Liver (tissue), 9 donors: ENCODE data around the gene PPM1E. TPM values are rescaled to one million over a fixed set of nuclear protein-coding genes. Genes with fewer than 3 reads are reported as not detected.

Experiments
- DNase-seq: peaks from one replicate; pipeline ENCODE4 v3.0.0-alpha.2; 2017; ENCODE audit warnings: low spot score
- H3K27ac ChIP-seq, 2 donors: one replicate each; pipeline ENCODE4 v1.7.0; 2013; ENCODE audit warnings: inconsistent platforms in 2 of 2, low read length in 2 of 2, control low read depth in 1 of 2, low read depth in 1 of 2, mild to moderate bottlenecking in 1 of 2
- H3K27me3 ChIP-seq, 4 donors: one replicate each; pipeline versions ENCODE4 v1.6.1 to v1.7.0; 2013; ENCODE audit warnings: low read length in 3 of 4, inconsistent platforms in 1 of 4, mild to moderate bottlenecking in 1 of 4, moderate library complexity in 1 of 4; ENCODE audit not compliant: control insufficient read depth in 4 of 4, insufficient read depth in 4 of 4
- H3K36me3 ChIP-seq, 4 donors: one replicate each; pipeline versions ENCODE4 v1.6.1 to v1.7.0; 2013; ENCODE audit warnings: low read length in 3 of 4, mild to moderate bottlenecking in 3 of 4, low read depth in 1 of 4, moderate library complexity in 1 of 4; ENCODE audit not compliant: control insufficient read depth in 4 of 4, insufficient read depth in 3 of 4
- H3K4me1 ChIP-seq, 4 donors: one replicate each; pipeline versions ENCODE4 v1.6.1 to v1.7.0; 2013; ENCODE audit warnings: low read length in 3 of 4, mild to moderate bottlenecking in 3 of 4, moderate library complexity in 1 of 4; ENCODE audit not compliant: control insufficient read depth in 4 of 4, insufficient read depth in 4 of 4
- H3K4me3 ChIP-seq, 3 donors: one replicate each; pipeline versions ENCODE4 v1.6.1 to v1.7.0; 2013; ENCODE audit warnings: low read length in 3 of 3, control low read depth in 1 of 3, low read depth in 1 of 3, mild to moderate bottlenecking in 1 of 3
- H3K9ac ChIP-seq, 2 donors: one replicate each; pipeline ENCODE4 v1.7.0; 2013; ENCODE audit warnings: low read length in 2 of 2, mild to moderate bottlenecking in 2 of 2, moderate library complexity in 2 of 2, control low read depth in 1 of 2, low read depth in 1 of 2
- H3K9me3 ChIP-seq, 4 donors: one replicate each; pipeline versions ENCODE4 v1.6.1 to v1.7.0; 2013; ENCODE audit warnings: low read length in 3 of 4; ENCODE audit not compliant: control insufficient read depth in 4 of 4
- ATF3 ChIP-seq: IDR thresholded peaks from 2 replicates; pipeline ENCODE4 v1.6.1; 2016; ENCODE audit warnings: antibody characterized with exemption
- CTCF ChIP-seq: fragments of 150-350 bp; IDR thresholded peaks from 2 replicates; pipeline ENCODE4 v1.5.1; 2017; ENCODE audit warnings: improper control_type of control experiment, low read depth, low read length; ENCODE audit not compliant: missing input control
- EGR1 ChIP-seq, 2 donors: IDR thresholded peaks; 2 replicates each; pipeline ENCODE4 v1.6.1; 2016 to 2018; ENCODE audit warnings: antibody characterized with exemption in 2 of 2, low read depth in 2 of 2
- FOXA1 ChIP-seq: IDR thresholded peaks from 2 replicates; pipeline ENCODE4 v1.6.1; 2016; ENCODE audit warnings: antibody characterized with exemption
- FOXA2 ChIP-seq: IDR thresholded peaks from 2 replicates; pipeline ENCODE4 v1.6.1; 2016; ENCODE audit warnings: antibody characterized with exemption
- GABPA ChIP-seq, 2 donors: IDR thresholded peaks in 1 of 2; conservative IDR thresholded peaks in 1 of 2; 2 replicates each; pipeline ENCODE4 v1.6.1; 2016; ENCODE audit warnings: antibody characterized with exemption in 2 of 2, mild to moderate bottlenecking in 1 of 2, moderate library complexity in 1 of 2
- HNF4A ChIP-seq, 2 donors: conservative IDR thresholded peaks; 2 replicates each; pipeline ENCODE4 v1.6.1; 2016; ENCODE audit warnings: antibody characterized with exemption in 2 of 2, mild to moderate bottlenecking in 2 of 2
- HNF4G ChIP-seq: IDR thresholded peaks from 2 replicates; pipeline ENCODE4 v1.6.1; 2016; ENCODE audit warnings: antibody characterized with exemption
- JUND ChIP-seq, 2 donors: IDR thresholded peaks; 2 replicates each; pipeline ENCODE4 v1.6.1; 2016; ENCODE audit warnings: antibody characterized with exemption in 2 of 2
- MAX ChIP-seq: IDR thresholded peaks from 2 replicates; pipeline ENCODE4 v1.6.1; 2016; ENCODE audit warnings: antibody characterized with exemption
- NR2F2 ChIP-seq: IDR thresholded peaks from 2 replicates; pipeline ENCODE4 v1.6.1; 2016; ENCODE audit warnings: antibody characterized with exemption
- RAD21 ChIP-seq, 2 donors: IDR thresholded peaks; 2 replicates each; pipeline ENCODE4 v1.6.1; 2016; ENCODE audit warnings: antibody characterized with exemption in 2 of 2, mild to moderate bottlenecking in 2 of 2
- REST ChIP-seq: IDR thresholded peaks from 2 replicates; pipeline ENCODE4 v1.6.1; 2016; ENCODE audit warnings: antibody characterized with exemption, mild to moderate bottlenecking
- RXRA ChIP-seq, 2 donors: IDR thresholded peaks; 2 replicates each; pipeline ENCODE4 v1.6.1; 2017 to 2018; ENCODE audit warnings: antibody characterized with exemption in 2 of 2, mild to moderate bottlenecking in 1 of 2
- SP1 ChIP-seq: IDR thresholded peaks from 2 replicates; pipeline ENCODE4 v1.6.1; 2018; ENCODE audit warnings: antibody characterized with exemption, mild to moderate bottlenecking
- TAF1 ChIP-seq: conservative IDR thresholded peaks from 2 replicates; pipeline ENCODE4 v1.6.1; 2016; ENCODE audit warnings: antibody characterized with exemption, mild to moderate bottlenecking
- YY1 ChIP-seq: IDR thresholded peaks from 2 replicates; pipeline ENCODE4 v1.6.1; 2016; ENCODE audit warnings: antibody characterized with exemption, mild to moderate bottlenecking
- ZBTB33 ChIP-seq: IDR thresholded peaks from 2 replicates; pipeline ENCODE4 v1.6.1; 2016; ENCODE audit warnings: antibody characterized with exemption
- WGBS: extraction: QIAGEN DNeasy Blood & Tissue Kit; methylation state at CpG from one replicate; pipeline ENCODE4 v1.1.7; 2013; 5-methylcytosine and 5-hydroxymethylcytosine counted together
- polyA plus RNA-seq, 2 donors: library from polyadenylated mRNA; stranded (reverse) in 1 of 2; unstranded in 1 of 2; fragments of 200-250 nt in 1 of 2; fragments of >200 nt in 1 of 2; fragmentation: Nextera tagmentation in 1 of 2; extraction: Ambion mirVana in 1 of 2; gene quantifications; one replicate each; pipeline versions ENCODE4 v1.2.1 to v1.2.3, GENCODE V29; 2013 to 2015
- total RNA-seq, 2 donors: library from RNA; depleted of rRNA; stranded (reverse); fragments of >200 nt; gene quantifications; one replicate each; pipeline ENCODE4 v1.2.3, GENCODE V29; 2014
- donor health status: healthy.
- donor health status: healthy.
- donor health status: healthy.
- donor health status: healthy.
- donor health status: healthy.

Gene PPM1E
- total and polyA plus RNA-seq, 4 donors: 0.25 to 0.61 (median 0.50) TPM; not detected in 1

- no peak for DNase-seq
- Histone ChIP-seq H3K27me3 (no peaks in the 10 kb centered on the region), H3K4me3 (no peak overlapping the region), H3K27ac (no peak overlapping the region), H3K4me1 (peaks cover 5 to 18% (median 8%) of the 10 kb centered on the region in 4 donors), H3K36me3 (no peaks in the 10 kb centered on the region), H3K9me3 (no peaks in the 10 kb centered on the region), H3K9ac (no peak overlapping the region)
- no peak for TF ChIP-seq EGR1 (IDR thresholded peaks at IDR 0.05; ENCODE audit: low read depth in 2 of 2)
- TF ChIP-seq HNF4A (conservative IDR thresholded peaks at IDR 0.05): peak in 1 of 2 donors; percentile 8
- 57% methylated on average over 5 of the region's 5 CpGs for WGBS
Observed at GRCh38 chr17:58757162-58757613, 1.5 kb downstream of the PPM1E start.

GRCh38 chr17:58758890-58759289 is 3.2 kb downstream of the PPM1E start:
- WGBS: 93% methylated on average over 8 of the region's 8 CpGs
- Histone ChIP-seq H3K27ac (no peak overlapping the region), H3K9ac (no peak overlapping the region), H3K27me3 (no peaks in the 10 kb centered on the region), H3K4me3 (no peak overlapping the region), H3K9me3 (no peaks in the 10 kb centered on the region), H3K36me3 (no peaks in the 10 kb centered on the region), H3K4me1 (peaks cover 5 to 18% (median 8%) of the 10 kb centered on the region in 4 donors)
- DNase-seq: no peak
- TF ChIP-seq SP1: no peak
- no peak for TF ChIP-seq ZBTB33
- no peak for TF ChIP-seq MAX
- TF ChIP-seq TAF1: no peak
- TF ChIP-seq GABPA (IDR thresholded peaks at IDR 0.05 in 1 of 2, conservative IDR thresholded peaks at IDR 0.05 in 1 of 2): no peak
- no peak for TF ChIP-seq NR2F2
- no peak for TF ChIP-seq FOXA2
- no peak for TF ChIP-seq FOXA1
- no peak for TF ChIP-seq HNF4A (conservative IDR thresholded peaks at IDR 0.05)
- TF ChIP-seq REST: no peak
- no peak for TF ChIP-seq YY1
- no peak for TF ChIP-seq JUND (IDR thresholded peaks at IDR 0.05)
- no peak for TF ChIP-seq RAD21 (IDR thresholded peaks at IDR 0.05)
- TF ChIP-seq ATF3: no peak
- TF ChIP-seq CTCF: no peak
- no peak for TF ChIP-seq EGR1 (IDR thresholded peaks at IDR 0.05; ENCODE audit: low read depth in 2 of 2)
- TF ChIP-seq RXRA (IDR thresholded peaks at IDR 0.05): no peak
- TF ChIP-seq HNF4G: no peak
